ENCODE results near the gene ZIC4.

The ZIC4 gene

GRCh38 chr3:147418371-147418781, 12.0 kb upstream of the ZIC4 start:
- no peak for DNase-seq (ENCODE audit: low read depth in 2 of 2)

- no peak for DNase-seq (ENCODE audit: low read depth in 2 of 2)
Observed at GRCh38 chr3:147417551-147418295, 11.4 kb upstream of the ZIC4 start.

- DNase-seq (ENCODE audit: low read depth in 2 of 2), result no peak
Observed at GRCh38 chr3:147416931-147417330, 10.6 kb upstream of the ZIC4 start.

- DNase-seq (ENCODE audit: low read depth in 2 of 2), result no peak
Observed at GRCh38 chr3:147415874-147416273, 9.5 kb upstream of the ZIC4 start.

GRCh38 chr3:147415286-147415685, 8.9 kb upstream of the ZIC4 start:
- DNase-seq (ENCODE audit: low read depth in 2 of 2), result no peak

GRCh38 chr3:147414390-147415138, 8.2 kb upstream of the ZIC4 start:
- no peak for DNase-seq (ENCODE audit: low read depth in 2 of 2)

GRCh38 chr3:147413686-147414389, 7.5 kb upstream of the ZIC4 start:
- DNase-seq (ENCODE audit: low read depth in 2 of 2), result no peak

- DNase-seq (ENCODE audit: low read depth in 2 of 2), result no peak
Observed at GRCh38 chr3:147412917-147413685, 6.8 kb upstream of the ZIC4 start.

GRCh38 chr3:147412261-147412916, 6.0 kb upstream of the ZIC4 start:
- no peak for DNase-seq (ENCODE audit: low read depth in 2 of 2)

GRCh38 chr3:147411815-147412241, 5.5 kb upstream of the ZIC4 start:
- DNase-seq (ENCODE audit: low read depth in 2 of 2), result no peak

GRCh38 chr3:147411238-147411814, 5.0 kb upstream of the ZIC4 start:
- no peak for DNase-seq (ENCODE audit: low read depth in 2 of 2)

GRCh38 chr3:147410526-147411237, 4.3 kb upstream of the ZIC4 start:
- DNase-seq (ENCODE audit: low read depth in 2 of 2), result peak in 1 of 2 experiments; percentile 43

GRCh38 chr3:147410116-147410525, 3.8 kb upstream of the ZIC4 start:
- DNase-seq (ENCODE audit: low read depth in 2 of 2), result no peak

GRCh38 chr3:147409143-147410115, 3.1 kb upstream of the ZIC4 start, which contains the start of gene ZIC1:
Gene ZIC1 (plus strand): TSS chr3:147409365. CDS start chr3:147410113, 748 bp downstream.
- DNase-seq (ENCODE audit: low read depth in 2 of 2), result peak; percentile 76 to 77

- DNase-seq (ENCODE audit: low read depth in 2 of 2), result no peak
Observed at GRCh38 chr3:147408188-147409100, 2.1 kb upstream of the ZIC4 start.

- no peak for DNase-seq (ENCODE audit: low read depth in 2 of 2)
Observed at GRCh38 chr3:147407498-147408187, 1.3 kb upstream of the ZIC4 start.

GRCh38 chr3:147407114-147407497, 763 bp upstream of the ZIC4 start:
- DNase-seq (ENCODE audit: low read depth in 2 of 2), result no peak
